AG04450 (cell line): Measurements from ENCODE around the gene HSPA9. TPM values are rescaled to one million over a fixed set of nuclear protein-coding genes. Genes with fewer than 3 reads are reported as not detected.

Experiments used
- CTCF ChIA-PET: fragments of 300-600, 350-600 bp; formaldehyde crosslinking; extraction: SDS; loops from one replicate; lab custom pipeline; 2022; ENCODE audit warnings: antibody characterized with exemption, inconsistent platforms; lab: Charles Lee
- POLR2A ChIA-PET: fragments of 350-600 bp; formaldehyde crosslinking; extraction: SDS; loops from one replicate; lab custom pipeline; 2021; ENCODE audit warnings: antibody characterized with exemption, inconsistent platforms; lab: Yijun Ruan, JAX
- DNase-seq: peaks from one replicate; pipeline ENCODE4 v3.0.0-alpha.2; 2011; ENCODE audit warnings: low read depth, low spot score
- H3K27ac ChIP-seq: one replicate; pipeline ENCODE4 v1.5.1; 2012; ENCODE audit warnings: low read depth, low read length, control low read depth
- H3K27me3 ChIP-seq: one replicate; pipeline ENCODE4 v1.6.0; 2012; ENCODE audit warnings: low read length; ENCODE audit not compliant: control insufficient read depth, insufficient read depth
- H3K4me3 ChIP-seq: 2 replicates; pipeline ENCODE4 v1.5.1; 2011; ENCODE audit warnings: mild to moderate bottlenecking, low read depth, low read length, control low read depth
- H3K9me3 ChIP-seq: 2 replicates; pipeline ENCODE4 v1.5.1; 2012; ENCODE audit warnings: low read length; ENCODE audit not compliant: control insufficient read depth, insufficient read depth
- CTCF ChIP-seq: IDR thresholded peaks from 2 replicates; pipeline ENCODE4 v1.5.1; 2011; ENCODE audit warnings: low read depth, low read length, control low read depth, inconsistent platforms
- polyA plus RNA-seq: library from polyadenylated mRNA; depleted of rRNA; stranded (reverse); fragments of >200 nt; gene quantifications from 2 replicates; pipeline ENCODE4 v1.2.3, GENCODE V29; 2011

The HSPA9 gene
- polyA plus RNA-seq, 1 experiment: 207 TPM

GRCh38 chr5:138585157-138585556 lies 10.0 kb upstream of the HSPA9 start:
- Histone ChIP-seq H3K27me3 (peaks cover 20% of the 10 kb centered on the region), H3K27ac (no peak overlapping the region), H3K4me3 (no peak overlapping the region), H3K9me3 (no peaks in the 10 kb centered on the region)
- DNase-seq: no peak
- POLR2A ChIA-PET: interaction anchor here (1.4 kb wide), 1 partner anchor 10 kb away, joined by 3 read pairs; the partner anchor contains the start of gene HSPA9
- no peak for TF ChIP-seq CTCF
- CTCF ChIA-PET: interaction anchor here (0.5 kb wide), 1 partner anchor 38 kb away, joined by 4 read pairs; no protein-coding TSS in a partner anchor

- TF ChIP-seq CTCF: no peak
- CTCF ChIA-PET: no interaction called here
- no peak overlapping the region for H3K4me3 ChIP-seq
- H3K9me3 ChIP-seq: no peaks in the 10 kb centered on the region; the same call in 1 of the 2 replicates
- POLR2A ChIA-PET: interaction anchor here (1.4 kb wide), 1 partner anchor 9 kb away, joined by 3 read pairs; the partner anchor contains the start of gene HSPA9
- DNase-seq: no peak
- H3K27ac ChIP-seq: no peak overlapping the region
- peaks cover 20% of the 10 kb centered on the region for H3K27me3 ChIP-seq
Measured at GRCh38 chr5:138583984-138584637, 8.9 kb upstream of the HSPA9 start.

GRCh38 chr5:138582959-138583358 lies 7.8 kb upstream of the HSPA9 start:
- Histone ChIP-seq H3K27me3 (peaks cover 16% of the 10 kb centered on the region), H3K27ac (no peak overlapping the region), H3K9me3 (no peaks in the 10 kb centered on the region; the same call in 1 of the 2 replicates), H3K4me3 (no peak overlapping the region)
- ChIA-PET CTCF (no interaction called here), POLR2A (no interaction called here)
- no peak for TF ChIP-seq CTCF
- DNase-seq: no peak

- H3K4me3 ChIP-seq: no peak overlapping the region
- POLR2A ChIA-PET: no interaction called here
- no peak overlapping the region for H3K27ac ChIP-seq
- H3K27me3 ChIP-seq: peaks cover 8% of the 10 kb centered on the region
- CTCF ChIA-PET: interaction anchor here (1.4 to 2.1 kb wide), 4 partner anchors 12 to 577 kb away, joined by 6 to 12 read pairs (median 10); no protein-coding TSS in a partner anchor
- DNase-seq: no peak
- peaks cover 8% of the 10 kb centered on the region; the same call in 1 of the 2 replicates for H3K9me3 ChIP-seq
- TF ChIP-seq CTCF: no peak
Measured at GRCh38 chr5:138580777-138581176, 5.6 kb upstream of the HSPA9 start.

- H3K4me3 ChIP-seq: no peak overlapping the region
- H3K27ac ChIP-seq: no peak overlapping the region
- POLR2A ChIA-PET: interaction anchor here (0.6 kb wide), 1 partner anchor 23 kb away, joined by 3 read pairs; no protein-coding TSS in a partner anchor
- no peak for DNase-seq
- peaks cover 8% of the 10 kb centered on the region; the same call in 1 of the 2 replicates for H3K9me3 ChIP-seq
- CTCF ChIA-PET: interaction anchor here (0.7 to 2.1 kb wide), 34 partner anchors 8 to 696 kb away, joined by 3 to 17 read pairs (median 5); no protein-coding TSS in a partner anchor
- H3K27me3 ChIP-seq: peaks cover 7% of the 10 kb centered on the region
- TF ChIP-seq CTCF: no peak
Measured at GRCh38 chr5:138580001-138580400, 4.8 kb upstream of the HSPA9 start.
